IMR-90 (cell line): ENCODE results near the gene NMNAT1.

Experiments used
- CEBPB ChIP-seq: IDR thresholded peaks from 2 replicates; pipeline ENCODE4 v1.6.1; 2012; ENCODE audit warnings: low read depth, low read length, improper control_type of control experiment
- CHD1 ChIP-seq: IDR thresholded peaks from 2 replicates; pipeline ENCODE4 v1.6.1; 2012; ENCODE audit warnings: low read depth, low read length, improper control_type of control experiment
- CTCF ChIP-seq: conservative IDR thresholded peaks from 2 replicates; pipeline ENCODE4 v1.5.1; 2012; ENCODE audit warnings: mild to moderate bottlenecking, low read depth, low read length, improper control_type of control experiment
- ELK1 ChIP-seq: fragments of 150-350 bp; IDR thresholded peaks from 2 replicates; pipeline ENCODE4 v1.6.1; 2016; ENCODE audit warnings: low read depth, mild to moderate bottlenecking, low read length, moderate library complexity, borderline replicate concordance
- NFE2L2 ChIP-seq: fragments of 150-350 bp; IDR thresholded peaks from 2 replicates; pipeline ENCODE4 v1.6.1; 2016; ENCODE audit warnings: low read depth, mild to moderate bottlenecking, low read length
- POLR2A ChIP-seq: IDR thresholded peaks from 2 replicates; pipeline ENCODE4 v1.6.1; 2012; ENCODE audit warnings: mild to moderate bottlenecking, low read depth, low read length
- RAD21 ChIP-seq: IDR thresholded peaks from 2 replicates; pipeline ENCODE4 v1.6.1; 2012; ENCODE audit warnings: low read length, improper control_type of control experiment
- RCOR1 ChIP-seq: IDR thresholded peaks from 2 replicates; pipeline ENCODE4 v1.6.1; 2012; ENCODE audit warnings: mild to moderate bottlenecking, low read length, improper control_type of control experiment; ENCODE audit not compliant: insufficient replicate concordance
- RFX5 ChIP-seq: IDR thresholded peaks from 2 replicates; pipeline ENCODE4 v1.8.0; 2012; ENCODE audit warnings: low read depth, mild to moderate bottlenecking, low read length, moderate library complexity
- SMC3 ChIP-seq: fragments of 150-350 bp; IDR thresholded peaks from 2 replicates; pipeline ENCODE4 v1.6.1; 2016; ENCODE audit warnings: low read depth, mild to moderate bottlenecking, antibody characterized with exemption, low read length, moderate library complexity
- TF ChIP-seq, protein P1 (sequence below): fragments of 150-350 bp; IDR thresholded peaks from 2 replicates; pipeline ENCODE4 v1.6.1; 2017; ENCODE audit warnings: mild to moderate bottlenecking, antibody characterized with exemption, low read length, low read depth

DNA sequence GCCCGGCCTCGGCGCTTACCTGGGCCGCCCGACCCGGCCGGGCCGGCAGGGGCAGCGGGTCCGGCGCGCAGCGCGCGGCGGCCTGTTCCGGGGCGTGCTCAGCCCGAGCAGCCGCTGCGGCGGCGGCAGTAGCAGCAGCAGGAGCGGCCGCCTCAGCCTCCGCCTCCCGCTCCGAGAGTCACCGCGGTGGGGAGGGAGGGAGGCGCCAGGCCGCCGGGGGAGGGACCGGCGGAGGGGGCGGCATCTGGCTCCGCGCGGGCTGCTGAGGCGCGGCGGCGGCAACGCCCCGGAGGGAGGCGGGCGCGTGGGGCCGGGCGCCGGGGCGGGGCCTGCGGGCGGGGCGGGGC lies 33.2 kb upstream of the NMNAT1 start, which contains the start of gene CTNNBIP1:
- TF ChIP-seq CTCF (no peak), ELK1 (no peak), POLR2A (peak; percentile 64), RCOR1 (no peak), RFX5 (no peak), SMC3 (no peak), CEBPB (no peak), NFE2L2 (no peak), CHD1 (no peak), RAD21 (no peak)
- TF ChIP-seq, protein P1, sequence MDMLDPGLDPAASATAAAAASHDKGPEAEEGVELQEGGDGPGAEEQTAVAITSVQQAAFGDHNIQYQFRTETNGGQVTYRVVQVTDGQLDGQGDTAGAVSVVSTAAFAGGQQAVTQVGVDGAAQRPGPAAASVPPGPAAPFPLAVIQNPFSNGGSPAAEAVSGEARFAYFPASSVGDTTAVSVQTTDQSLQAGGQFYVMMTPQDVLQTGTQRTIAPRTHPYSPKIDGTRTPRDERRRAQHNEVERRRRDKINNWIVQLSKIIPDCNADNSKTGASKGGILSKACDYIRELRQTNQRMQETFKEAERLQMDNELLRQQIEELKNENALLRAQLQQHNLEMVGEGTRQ: no peak
